ENCODE data around the gene ETF1. TPM values are rescaled to one million over a fixed set of nuclear protein-coding genes. Genes with fewer than 3 reads are reported as not detected.
A peak's percentile ranks its signal among the peaks of the same experiment; 100 is the strongest.

Gene ETF1
- total RNA-seq, 1 donor = 112 TPM

DNA sequence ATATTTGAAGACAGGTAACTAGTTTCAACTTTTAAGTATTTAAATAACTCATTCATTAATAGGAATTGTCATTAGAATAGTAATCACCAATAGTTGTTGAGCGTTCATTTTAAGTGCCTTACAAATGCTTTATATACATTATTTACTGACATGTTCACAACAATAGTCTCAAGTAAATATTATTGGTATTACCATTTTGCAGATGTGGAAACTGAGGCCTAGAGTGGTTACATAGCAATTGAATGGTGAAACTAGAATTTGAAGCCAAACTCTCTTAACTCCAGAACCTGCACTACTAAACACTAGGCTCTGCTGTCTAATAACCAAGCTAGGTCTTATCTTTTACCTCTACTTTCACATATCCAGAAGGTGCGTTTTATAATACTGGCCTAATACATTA lies 37.0 kb upstream of the ETF1 start:
- no peak overlapping the region for H3K4me3 ChIP-seq (ENCODE audit: low read depth, low read length)
- TF ChIP-seq, protein P1, sequence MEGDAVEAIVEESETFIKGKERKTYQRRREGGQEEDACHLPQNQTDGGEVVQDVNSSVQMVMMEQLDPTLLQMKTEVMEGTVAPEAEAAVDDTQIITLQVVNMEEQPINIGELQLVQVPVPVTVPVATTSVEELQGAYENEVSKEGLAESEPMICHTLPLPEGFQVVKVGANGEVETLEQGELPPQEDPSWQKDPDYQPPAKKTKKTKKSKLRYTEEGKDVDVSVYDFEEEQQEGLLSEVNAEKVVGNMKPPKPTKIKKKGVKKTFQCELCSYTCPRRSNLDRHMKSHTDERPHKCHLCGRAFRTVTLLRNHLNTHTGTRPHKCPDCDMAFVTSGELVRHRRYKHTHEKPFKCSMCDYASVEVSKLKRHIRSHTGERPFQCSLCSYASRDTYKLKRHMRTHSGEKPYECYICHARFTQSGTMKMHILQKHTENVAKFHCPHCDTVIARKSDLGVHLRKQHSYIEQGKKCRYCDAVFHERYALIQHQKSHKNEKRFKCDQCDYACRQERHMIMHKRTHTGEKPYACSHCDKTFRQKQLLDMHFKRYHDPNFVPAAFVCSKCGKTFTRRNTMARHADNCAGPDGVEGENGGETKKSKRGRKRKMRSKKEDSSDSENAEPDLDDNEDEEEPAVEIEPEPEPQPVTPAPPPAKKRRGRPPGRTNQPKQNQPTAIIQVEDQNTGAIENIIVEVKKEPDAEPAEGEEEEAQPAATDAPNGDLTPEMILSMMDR (IDR thresholded peaks at IDR 0.05; ENCODE audit: insufficient read depth, low read length) = no peak
- no peak for DNase-seq (ENCODE audit: low read depth)

DNA sequence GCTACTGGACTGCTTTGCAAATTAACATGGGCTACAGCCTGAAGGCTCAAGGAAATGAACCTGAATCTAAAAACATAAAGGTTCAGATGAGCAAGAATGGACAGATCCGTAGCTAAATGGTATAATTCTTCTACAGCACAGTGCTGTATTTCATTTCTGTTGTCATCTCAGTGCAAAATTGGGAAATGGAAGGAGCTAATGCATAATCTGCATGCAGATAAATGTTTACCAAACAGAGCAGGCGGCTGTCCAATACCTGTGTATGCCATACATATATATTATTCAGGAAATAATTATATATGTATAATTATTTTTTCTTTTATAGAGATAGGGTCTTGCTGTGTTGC lies 36.5 kb upstream of the ETF1 start:
- no peak overlapping the region for H3K4me3 ChIP-seq (ENCODE audit: low read depth, low read length)
- TF ChIP-seq, protein P1 (IDR thresholded peaks at IDR 0.05; ENCODE audit: insufficient read depth, low read length) = no peak
- no peak for DNase-seq (ENCODE audit: low read depth)

DNA sequence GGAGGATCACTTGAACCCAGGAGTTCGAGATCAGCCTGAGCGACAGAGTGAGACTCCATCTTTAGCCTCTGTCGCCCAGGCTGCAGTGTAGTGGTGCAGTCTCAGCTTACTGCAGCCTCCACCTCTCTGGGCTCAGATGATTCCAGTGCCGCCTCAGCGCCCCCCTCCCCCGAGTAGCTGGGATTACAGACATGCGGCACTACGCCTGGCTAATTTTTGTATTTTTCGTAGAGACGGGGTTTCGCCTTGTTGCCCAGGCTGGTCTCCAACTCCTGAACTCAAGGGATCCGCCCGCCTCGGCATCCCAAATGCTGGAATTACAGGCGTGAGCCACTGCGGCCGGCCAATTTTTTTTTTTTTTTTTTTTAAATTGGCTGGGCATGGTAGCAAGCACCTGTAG lies 34.4 kb upstream of the ETF1 start:
- DNase-seq (ENCODE audit: low read depth) = no peak
- H3K4me3 ChIP-seq (ENCODE audit: low read depth, low read length) = no peak overlapping the region
- TF ChIP-seq, protein P1 (IDR thresholded peaks at IDR 0.05; ENCODE audit: insufficient read depth, low read length) = no peak

DNA sequence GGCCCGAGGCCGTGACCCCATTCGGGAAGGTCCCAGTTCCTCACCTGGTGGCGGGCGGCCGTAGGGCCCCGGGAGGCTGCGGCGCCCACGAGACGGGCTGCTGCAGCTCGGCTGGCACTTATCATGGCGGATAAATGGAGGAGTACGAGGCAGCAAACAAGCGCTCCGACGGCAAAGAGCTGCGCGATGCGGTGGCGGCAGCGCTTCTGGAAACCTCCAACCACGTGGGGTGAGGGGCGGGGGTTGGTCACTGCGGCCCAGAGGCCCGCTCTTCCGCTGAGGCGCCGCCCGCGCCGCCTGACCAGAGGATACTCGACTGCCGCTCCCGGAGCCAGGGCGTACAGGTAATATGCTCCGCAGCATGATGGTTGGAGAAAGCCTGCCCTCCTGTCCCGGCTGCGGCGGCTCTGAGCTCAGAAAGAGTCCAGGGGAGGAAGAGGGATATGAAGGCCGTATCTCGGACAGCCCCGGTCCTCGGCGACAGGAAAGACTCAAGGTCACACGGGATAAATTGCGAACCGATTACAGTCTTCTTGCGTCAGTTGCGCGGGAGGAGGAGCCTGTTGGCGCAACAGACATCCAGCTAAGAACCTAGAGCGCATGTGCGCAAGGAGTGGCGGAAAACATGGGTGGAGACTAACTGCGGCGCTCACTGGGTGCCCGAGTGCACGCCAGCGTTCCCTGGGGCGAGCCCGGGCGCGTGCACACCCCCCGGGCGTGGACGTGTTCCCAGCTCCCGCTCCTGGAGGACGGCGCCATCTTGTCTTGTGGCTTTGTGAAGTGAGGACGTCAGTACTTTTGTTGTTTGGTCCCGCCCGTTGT lies 32.4 kb upstream of the ETF1 start, which contains the start of gene HSPA9:
HSPA9 (minus strand) TSS at position 208 of the 822 bp plus-strand sequence; CDS start at position 125, 83 bp downstream.
- peak within 1 kb of the TSS; percentile 80 for H3K4me3 ChIP-seq (ENCODE audit: low read depth, low read length)
- DNase-seq (ENCODE audit: low read depth) = peak; percentile 100
- TF ChIP-seq, protein P1 (IDR thresholded peaks at IDR 0.05; ENCODE audit: insufficient read depth, low read length) = peak; percentile 7

DNA sequence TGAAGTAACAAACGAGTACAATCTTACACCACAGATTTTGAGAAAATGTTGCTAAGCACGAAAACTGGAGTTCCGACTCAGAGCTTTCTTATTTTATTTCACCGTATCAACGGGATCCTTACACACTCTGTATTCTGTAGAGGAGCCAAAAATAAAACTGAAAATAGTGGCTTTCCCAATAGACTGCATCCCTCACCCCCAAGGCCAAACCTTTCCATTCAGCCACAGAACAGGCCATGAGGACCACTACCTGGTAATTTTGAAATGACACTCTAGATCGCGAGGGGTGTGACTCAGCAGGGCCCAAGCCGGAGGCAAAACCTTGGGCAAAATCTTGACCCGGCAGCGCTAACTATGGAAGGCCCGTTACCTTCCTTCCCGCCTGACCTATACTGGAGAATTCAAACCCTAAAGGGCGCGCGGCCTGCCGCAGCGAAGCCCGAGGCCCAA lies 31.7 kb upstream of the ETF1 start:
- H3K4me3 ChIP-seq (ENCODE audit: low read depth, low read length) = peak overlapping the region; percentile 80
- TF ChIP-seq, protein P1 (IDR thresholded peaks at IDR 0.05; ENCODE audit: insufficient read depth, low read length) = no peak
- no peak for DNase-seq (ENCODE audit: low read depth)

DNA sequence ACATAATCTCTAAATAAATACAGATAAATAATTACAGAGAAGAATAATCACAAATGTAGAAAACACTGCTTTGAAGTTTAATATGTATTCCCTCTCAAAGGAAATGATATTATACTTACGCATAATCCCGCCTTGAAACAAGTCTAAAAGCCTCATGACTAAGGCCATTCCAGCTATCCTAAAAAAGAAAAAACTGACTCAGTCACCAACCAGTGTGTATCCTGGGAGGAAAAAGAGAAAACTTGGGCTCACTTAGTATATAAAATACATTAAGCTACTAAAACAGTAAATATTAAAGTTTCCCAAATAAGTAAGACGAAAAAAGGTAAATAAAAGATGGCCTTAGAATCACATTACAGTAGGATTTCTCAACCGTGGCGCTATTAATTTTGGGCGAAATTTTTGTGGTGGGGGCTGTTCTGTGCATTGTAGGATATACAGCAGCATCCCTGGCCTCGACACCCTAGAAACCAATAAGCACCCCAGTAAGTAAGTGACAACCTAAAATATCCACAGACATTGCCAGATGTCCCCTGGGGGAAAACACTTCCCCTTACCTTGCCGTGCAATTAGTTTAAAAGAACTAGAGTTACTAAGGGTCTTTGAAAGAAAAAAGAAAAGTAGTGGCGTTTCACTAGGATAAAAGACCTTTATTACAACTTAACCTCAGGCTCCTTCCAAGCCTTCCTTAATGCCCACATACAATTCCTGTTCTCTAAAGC lies 31.1 kb upstream of the ETF1 start:
- TF ChIP-seq, protein P1 (IDR thresholded peaks at IDR 0.05; ENCODE audit: insufficient read depth, low read length) = no peak
- H3K4me3 ChIP-seq (ENCODE audit: low read depth, low read length) = peak overlapping the region; percentile 80
- DNase-seq (ENCODE audit: low read depth) = peak; percentile 36
